HG03025 (cell line): ENCODE measurements around the gene ABCB8.
"Not testable (repeated sequence)": the region's sequence is repeated elsewhere in the genome, so short reads cannot be mapped to it uniquely, and the experiment has no call there.

Experiments used
- ATAC-seq: cut with Tn5 transposase; IDR thresholded peaks from one replicate; pipeline ENCODE4 v1.9.1; 2021; ENCODE audit warnings: mild to moderate bottlenecking, moderate library complexity; ENCODE audit not compliant: unreplicated experiment, low FRiP score

Gene ABCB8

DNA sequence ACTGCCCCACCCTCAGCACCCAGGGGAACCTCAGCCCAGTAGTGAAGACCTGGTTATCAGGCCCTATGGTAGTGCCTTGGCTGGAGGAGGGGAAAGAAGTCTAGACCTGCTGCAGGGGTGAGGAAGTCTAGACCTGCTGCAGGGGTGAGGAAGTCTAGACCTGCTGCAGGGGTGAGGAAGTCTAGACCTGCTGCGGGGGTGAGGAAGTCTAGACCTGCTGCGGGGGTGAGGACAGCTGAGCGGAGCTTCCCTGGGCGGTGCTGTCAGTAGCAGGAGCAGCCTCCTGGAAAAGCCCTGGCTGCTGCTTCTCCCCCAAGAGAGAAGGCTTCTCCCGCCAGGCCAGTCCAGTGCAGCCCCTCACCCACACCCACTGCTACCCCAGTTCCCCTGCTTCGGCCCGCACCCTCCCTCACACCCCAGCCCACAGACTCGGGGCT is 31.2 kb upstream of the ABCB8 start:
- no peak for ATAC-seq

DNA sequence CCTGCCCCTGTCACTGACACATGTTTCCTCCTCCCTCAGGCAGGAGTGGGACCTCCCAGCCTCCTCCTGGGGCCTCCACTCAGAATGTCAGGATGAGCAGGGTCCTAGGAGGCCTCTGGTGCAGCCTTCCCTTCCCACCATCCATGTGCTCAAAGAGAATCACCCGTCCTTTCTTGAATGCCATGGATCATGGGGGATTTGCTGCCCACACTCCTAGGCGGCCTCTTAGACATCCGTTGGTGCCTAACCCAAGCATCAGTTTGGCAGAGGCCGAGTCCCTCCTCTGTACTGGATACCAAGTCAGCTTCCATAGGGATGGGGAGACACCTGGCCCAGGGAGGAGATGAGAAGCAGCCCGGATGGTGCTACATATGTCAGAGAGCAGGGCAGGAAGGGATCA is 30.4 kb upstream of the ABCB8 start:
- ATAC-seq = no peak

DNA sequence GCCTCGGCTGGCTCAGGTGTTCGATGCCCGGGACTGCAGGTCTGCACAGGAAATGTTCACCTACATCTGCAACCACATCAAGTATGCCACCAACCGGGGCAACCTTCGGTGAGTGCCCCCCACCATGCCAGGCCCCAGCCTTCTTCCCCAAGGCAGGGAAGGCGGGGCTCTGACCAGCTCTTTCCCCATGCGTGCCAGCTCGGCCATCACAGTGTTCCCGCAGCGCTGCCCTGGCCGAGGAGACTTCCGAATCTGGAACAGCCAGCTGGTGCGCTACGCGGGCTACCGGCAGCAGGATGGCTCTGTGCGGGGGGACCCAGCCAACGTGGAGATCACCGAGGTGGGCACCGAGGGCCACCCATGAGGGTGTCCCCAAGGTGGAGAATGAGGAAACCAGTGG is 29.9 kb upstream of the ABCB8 start:
- no peak for ATAC-seq

DNA sequence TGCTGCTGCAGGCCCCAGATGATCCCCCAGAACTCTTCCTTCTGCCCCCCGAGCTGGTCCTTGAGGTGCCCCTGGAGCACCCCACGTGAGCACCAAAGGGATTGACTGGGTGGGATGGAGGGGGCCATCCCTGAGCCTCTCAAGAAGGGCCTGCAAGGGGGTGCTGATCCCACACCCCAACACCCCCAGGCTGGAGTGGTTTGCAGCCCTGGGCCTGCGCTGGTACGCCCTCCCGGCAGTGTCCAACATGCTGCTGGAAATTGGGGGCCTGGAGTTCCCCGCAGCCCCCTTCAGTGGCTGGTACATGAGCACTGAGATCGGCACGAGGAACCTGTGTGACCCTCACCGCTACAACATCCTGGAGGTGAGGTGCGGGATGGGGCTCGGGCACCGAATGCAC is 29.2 kb upstream of the ABCB8 start:
- ATAC-seq = no peak

DNA sequence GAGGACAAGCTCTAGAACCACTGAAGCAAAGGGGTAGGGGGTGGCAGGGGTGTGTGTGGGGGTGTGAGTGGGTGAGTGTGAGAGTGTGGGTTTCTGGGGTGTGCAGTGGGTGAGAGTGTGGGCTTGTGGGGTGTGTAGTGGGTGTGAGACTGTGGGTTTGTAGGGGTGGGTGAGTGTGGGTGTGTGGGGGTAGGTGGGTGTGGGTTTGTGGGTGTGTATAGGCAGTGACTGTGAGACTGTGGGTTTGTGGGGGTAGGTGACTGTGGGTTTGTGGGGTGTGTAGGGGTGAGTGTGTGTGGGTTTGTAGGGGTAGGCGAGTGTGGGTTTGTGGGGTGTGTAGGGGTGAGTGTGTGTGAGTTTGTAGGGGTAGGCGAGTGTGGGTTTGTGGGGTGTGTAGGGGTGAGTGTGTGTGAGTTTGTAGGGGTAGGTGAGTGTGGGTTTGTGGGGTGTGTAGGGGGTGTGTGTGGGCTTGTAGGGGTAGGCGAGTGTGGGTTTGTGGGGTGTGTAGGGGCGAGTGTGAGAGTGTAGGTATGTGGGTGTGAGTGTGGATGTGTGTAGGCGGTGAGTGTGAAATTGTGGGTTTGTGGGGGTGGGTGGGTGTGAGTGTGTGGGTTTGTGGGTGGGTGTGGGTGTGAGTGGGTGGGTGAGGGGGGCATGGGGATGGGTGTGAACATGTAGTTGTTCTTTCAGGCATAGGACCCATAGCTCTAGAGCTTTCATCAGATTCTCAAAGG is 28.6 kb upstream of the ABCB8 start:
- no peak for ATAC-seq

DNA sequence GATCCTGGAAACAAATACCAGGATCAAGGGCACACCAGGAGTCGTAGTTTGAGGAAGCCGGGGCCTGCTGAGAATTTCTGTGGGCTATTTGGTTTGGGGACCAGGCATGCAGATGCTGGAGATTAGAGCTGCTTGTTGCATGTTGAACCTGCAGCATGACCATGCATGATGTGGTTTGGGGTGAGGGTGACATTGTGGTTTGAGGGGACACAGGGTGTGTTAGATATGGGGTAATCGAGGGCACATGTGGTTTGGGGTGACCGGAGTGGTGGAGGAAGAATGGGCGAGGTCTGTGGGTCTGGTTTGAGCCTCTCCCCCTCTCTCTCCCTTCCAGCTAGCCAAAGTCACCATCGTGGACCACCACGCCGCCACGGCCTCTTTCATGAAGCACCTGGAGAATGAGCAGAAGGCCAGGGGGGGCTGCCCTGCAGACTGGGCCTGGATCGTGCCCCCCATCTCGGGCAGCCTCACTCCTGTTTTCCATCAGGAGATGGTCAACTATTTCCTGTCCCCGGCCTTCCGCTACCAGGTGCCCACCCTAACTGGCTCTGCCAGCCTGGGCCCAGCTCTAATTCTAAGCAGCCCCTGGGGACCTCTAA is 27.3 kb upstream of the ABCB8 start:
- no peak for ATAC-seq

DNA sequence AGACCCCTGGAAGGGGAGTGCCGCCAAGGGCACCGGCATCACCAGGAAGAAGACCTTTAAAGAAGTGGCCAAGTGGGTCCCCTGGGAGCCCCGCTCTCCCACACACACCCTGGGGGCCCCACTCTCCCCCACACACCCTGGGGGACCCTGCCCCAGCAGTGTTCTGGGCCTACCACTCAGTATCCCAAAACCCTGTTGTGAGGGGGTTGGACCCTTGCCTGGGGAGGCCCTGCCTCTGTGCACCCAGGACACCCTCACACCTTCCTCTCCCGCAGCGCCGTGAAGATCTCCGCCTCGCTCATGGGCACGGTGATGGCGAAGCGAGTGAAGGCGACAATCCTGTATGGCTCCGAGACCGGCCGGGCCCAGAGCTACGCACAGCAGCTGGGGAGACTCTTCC is 26.7 kb upstream of the ABCB8 start:
- ATAC-seq = no peak

DNA sequence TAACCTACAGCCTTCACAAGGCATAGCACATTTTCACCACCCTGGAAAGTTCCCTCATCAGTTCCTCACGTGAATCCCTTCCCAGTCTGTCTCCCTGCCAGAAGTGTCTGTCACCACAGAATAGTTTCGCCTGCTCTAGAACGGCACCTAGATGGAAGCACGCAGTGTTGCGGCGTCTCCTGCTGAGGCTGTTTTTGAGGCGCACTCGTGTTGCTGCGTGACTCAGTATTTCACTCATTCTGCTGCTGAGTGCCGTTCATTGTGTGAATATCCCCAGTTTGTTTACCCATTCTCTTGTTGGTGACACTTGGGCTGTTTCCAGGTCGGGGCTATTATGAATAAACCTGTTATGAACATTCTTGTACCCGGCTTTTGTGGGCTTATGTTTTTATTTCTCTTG is 24.7 kb upstream of the ABCB8 start:
- no peak for ATAC-seq

DNA sequence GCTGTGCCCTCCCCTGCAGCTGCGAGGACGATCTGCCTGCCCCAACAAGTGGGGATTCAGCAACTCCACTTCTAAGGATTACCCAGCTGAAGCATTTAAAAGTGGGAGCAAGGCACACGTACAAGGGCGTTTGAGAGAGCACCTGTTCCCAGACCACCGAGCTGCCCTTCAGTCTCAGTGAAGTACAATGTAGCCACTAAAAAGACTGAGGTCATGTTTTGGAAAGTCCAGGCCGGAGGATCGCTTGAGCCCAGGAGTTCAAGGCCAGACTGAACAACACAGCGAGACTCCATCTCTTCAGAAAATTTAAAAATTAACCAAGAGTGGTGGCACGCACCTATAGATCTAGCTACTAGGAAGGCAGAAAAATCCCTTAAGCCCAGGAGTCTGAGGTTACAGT is 22.7 kb upstream of the ABCB8 start:
- no peak for ATAC-seq

DNA sequence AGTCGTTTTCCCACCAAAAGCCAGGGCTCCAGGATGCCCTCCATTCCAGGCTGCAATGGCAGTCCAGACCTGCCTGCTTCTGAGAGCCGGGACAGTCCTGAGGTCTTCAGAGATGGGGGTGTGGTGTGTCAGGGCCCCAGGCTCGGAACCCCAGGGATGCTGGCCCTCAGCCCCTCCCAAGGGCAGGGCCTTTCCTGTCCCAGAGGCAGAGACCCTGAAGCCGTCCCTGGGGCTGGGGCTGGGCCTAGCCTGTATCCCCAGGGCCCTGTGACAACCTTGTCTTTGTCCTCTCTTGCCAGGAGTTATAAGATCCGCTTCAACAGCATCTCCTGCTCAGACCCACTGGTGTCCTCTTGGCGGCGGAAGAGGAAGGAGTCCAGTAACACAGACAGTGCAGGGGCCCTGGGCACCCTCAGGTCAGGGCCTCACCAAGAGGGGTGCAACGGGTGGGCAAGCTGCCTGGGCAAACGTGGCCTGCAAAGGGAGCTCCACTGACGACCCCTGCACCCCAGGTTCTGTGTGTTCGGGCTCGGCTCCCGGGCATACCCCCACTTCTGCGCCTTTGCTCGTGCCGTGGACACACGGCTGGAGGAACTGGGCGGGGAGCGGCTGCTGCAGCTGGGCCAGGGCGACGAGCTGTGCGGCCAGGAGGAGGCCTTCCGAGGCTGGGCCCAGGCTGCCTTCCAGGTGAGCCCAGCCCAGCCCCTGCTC is 21.5 kb upstream of the ABCB8 start:
- no peak for ATAC-seq

DNA sequence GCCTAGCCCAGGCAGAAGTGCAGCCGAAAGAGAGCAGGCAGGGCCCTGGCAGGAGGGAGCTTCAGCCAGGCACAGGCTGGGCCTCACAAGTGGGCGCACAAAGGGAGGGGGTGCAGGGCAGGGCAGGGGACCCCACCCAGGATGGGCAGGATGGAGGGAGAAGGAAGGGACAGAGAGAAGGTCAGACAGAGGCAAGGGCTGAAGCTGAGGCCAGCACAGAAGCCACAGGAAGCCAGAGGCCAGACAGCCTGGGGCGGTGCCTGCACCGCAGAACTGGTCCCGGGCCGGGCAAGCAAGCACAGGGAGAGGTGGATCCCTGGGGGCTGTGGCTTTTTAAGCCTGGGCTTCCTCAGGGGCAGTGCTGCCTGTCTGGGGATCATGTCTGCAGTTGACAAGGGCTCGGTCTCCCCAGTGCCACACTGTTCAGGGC is 20.8 kb upstream of the ABCB8 start:
- ATAC-seq = no peak

DNA sequence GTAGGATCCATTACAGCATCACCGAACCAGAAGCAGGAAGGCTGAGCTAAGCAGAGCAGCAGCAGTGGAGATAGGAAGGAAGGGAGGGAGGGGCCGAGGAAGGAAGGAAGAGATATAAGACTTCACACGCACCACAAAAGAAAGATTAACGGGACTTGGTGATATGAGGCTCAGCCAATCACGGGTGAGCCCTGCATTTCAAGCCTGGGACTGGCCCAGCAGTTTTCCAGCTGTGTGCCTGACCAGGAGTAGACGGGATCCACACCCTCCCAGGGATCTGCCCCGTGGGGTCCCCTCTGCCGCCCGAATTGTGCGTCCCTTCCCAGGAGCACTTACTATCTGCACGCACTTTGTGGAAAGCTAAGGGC is 20.1 kb upstream of the ABCB8 start:
- no peak for ATAC-seq

DNA sequence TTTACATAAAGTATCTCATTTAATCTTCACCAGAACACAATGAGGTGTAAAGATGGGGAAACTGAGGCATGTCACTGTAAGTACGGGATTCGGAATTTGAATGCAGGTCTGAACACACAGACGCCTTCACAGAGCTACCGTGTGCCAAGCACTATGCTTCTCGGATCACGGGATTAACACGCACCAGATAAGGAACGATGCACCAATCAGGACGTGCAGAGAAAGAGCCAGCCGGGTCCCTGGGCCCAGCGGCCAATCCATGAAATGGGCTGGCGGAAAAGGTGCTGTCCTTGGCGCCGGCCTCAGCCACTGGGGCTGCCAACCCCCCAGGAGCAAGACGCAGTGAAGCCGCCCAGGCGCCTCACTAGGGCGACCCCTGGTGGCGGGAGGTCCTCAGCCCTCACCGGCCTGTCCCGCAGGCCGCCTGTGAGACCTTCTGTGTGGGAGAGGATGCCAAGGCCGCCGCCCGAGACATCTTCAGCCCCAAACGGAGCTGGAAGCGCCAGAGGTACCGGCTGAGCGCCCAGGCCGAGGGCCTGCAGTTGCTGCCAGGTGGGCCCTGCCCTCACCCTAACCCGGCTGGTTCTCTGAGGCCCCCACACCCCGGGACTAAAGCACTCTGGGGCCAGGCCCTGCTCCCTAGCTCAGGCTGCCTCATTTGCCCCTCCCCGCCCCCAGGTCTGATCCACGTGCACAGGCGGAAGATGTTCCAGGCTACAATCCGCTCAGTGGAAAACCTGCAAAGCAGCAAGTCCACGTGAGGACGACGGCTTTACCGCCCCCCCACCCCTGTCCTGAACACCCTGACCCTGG is 19.5 kb upstream of the ABCB8 start:
- no peak for ATAC-seq

DNA sequence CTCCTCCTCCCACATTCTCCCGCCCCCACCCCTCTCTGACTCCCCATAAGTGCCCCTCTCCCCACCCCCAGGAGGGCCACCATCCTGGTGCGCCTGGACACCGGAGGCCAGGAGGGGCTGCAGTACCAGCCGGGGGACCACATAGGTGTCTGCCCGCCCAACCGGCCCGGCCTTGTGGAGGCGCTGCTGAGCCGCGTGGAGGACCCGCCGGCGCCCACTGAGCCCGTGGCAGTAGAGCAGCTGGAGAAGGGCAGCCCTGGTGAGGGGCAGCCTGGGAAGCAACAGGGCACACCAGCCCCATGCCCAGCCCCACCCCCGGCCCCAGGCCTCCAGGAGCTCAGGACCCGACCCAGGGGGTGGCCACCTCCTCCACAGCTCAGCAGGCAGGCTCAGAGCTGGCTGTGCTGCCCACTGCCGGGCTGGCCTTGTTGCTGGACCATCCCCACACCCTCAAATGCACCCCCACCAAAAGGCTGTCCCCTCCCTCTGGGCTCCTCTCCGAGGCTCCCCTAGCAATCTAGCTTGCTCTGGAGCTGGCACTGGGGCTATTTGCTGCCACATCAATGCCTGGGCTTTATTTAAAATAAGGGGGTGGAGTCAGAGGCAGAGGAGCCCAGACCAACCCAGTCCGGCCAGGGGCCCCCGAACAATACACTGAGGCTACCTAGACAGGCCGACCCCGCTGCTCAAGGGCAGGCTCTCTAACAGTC is 18.8 kb upstream of the ABCB8 start:
- no peak for ATAC-seq

DNA sequence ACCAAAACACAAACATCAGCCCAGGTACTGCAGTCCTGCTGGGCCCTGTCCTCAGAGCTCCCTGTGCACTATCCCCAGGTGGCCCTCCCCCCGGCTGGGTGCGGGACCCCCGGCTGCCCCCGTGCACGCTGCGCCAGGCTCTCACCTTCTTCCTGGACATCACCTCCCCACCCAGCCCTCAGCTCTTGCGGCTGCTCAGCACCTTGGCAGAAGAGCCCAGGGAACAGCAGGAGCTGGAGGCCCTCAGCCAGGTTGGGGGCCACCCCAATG is 18.3 kb upstream of the ABCB8 start:
- ATAC-seq = no peak

DNA sequence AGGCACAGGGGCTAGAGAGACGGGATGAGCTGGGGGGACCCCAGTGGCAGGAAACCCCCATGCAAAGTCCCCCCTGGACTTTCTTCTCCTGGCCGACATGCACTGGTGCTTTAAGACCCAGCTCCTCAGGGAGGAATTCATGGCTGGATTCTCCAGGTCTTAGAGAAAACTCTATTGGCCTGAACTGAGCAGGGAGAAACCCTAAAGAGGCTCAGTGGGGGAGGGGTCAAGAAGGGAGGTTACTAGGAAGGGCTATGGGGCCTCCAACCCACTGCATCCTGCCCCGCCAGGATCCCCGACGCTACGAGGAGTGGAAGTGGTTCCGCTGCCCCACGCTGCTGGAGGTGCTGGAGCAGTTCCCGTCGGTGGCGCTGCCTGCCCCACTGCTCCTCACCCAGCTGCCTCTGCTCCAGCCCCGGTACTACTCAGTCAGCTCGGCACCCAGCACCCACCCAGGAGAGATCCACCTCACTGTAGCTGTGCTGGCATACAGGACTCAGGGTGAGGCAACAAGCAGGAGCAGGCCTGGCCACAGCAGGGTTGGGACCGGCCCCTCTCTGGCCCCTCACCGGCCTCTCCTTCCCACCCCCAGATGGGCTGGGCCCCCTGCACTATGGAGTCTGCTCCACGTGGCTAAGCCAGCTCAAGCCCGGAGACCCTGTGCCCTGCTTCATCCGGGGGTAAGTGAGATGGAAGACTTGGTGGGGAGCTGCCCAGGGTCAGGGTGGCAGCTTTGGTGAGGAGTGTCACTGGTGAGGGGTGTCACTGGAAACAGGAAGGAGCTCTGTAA is 17.7 kb upstream of the ABCB8 start:
- ATAC-seq = no peak

DNA sequence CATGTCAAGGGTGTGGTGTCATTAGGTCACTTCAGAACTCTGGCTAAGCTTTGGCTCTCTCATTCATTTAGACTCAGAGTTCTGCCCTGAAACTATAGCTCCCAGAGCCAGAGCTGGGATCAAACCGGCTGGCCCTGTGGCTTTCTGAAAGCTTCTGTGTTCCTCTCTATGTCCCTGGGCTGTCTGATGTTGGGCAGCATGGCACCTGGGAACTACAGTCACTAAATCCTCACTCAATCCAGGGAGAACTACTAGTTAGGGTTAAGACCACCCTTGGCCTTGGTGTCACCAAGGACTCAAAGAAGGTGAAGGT is 17.2 kb upstream of the ABCB8 start:
- no peak for ATAC-seq

DNA sequence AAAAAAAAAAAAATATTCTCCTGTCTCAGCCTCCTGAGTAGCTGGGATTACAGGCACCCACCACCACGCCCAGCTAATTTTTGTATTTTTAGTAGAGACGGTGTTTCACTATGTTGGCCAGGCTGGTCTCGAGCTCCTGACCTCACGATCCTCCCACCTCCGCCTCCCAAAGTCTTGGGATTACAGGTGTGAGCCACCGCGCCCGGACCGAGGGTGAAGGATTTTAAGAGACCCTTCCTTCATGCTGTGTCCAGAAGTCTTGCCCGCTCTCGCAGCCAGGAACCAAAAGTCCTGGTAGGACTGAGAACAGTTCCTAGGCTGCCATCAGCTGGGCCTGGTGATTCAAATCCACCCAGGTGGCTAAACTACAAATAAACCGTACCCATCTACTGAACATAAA is 16.6 kb upstream of the ABCB8 start:
- not testable (repeated sequence) for ATAC-seq

DNA sequence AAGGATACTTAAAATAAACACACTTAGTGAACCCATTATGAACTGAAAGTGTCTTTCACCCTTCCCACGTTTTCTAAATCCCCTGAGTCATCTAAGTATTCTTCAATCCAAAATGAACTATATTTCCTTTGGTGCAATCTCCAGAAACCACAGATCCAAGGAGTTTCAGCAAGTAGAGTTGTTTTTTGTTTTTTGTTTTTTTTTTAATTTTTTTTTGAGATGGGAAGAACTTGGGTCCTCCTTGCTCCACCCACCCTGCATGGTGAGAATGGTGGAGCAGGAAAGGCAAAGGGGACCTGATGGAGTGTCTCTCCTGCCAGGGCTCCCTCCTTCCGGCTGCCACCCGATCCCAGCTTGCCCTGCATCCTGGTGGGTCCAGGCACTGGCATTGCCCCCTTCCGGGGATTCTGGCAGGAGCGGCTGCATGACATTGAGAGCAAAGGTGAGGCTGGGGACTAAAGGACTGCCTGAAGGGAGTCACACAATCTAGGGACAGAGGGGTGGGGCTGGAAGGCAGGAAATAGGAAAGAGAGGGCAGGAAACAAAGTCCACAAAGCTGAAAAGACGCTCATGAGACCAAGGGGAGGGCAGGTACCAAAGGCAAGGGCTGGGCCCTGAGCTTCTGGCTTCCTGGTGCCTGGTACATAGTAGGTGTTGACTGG is 16.1 kb upstream of the ABCB8 start:
- no peak for ATAC-seq

DNA sequence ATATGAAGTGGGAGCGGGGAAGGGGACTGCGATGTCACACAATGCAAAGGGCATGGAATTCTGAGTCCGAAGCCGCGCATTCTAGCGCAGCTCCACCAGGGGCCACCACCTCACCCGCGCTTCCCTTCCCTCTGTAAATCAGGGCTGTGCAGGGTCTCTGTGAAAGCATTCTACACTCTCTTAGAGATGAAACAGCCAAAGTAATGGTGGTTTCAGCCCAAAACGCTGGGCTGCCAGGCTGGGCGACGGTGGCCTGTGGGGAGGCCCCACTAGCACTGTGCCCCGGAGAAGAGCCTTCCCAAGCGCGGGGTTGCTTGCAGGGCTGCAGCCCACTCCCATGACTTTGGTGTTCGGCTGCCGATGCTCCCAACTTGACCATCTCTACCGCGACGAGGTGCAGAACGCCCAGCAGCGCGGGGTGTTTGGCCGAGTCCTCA is 15.3 kb upstream of the ABCB8 start:
- no peak for ATAC-seq
